K562 (cell line): Measurements from ENCODE around the gene FBRS. TPM values are rescaled to one million over a fixed set of nuclear protein-coding genes. Genes with fewer than 3 reads are reported as not detected.

Experiments used
- HSF4 ChIP-seq: fragments of 250-450 bp; sonication (Bioruptor Pico); IDR thresholded peaks from 2 replicates; pipeline ENCODE4 v2.1.2; 2022; ENCODE audit warnings: mild to moderate bottlenecking, moderate library complexity, borderline replicate concordance
- RBFOX2 ChIP-seq: fragments of 200-400 bp; formaldehyde crosslinking; IDR thresholded peaks from 2 replicates; pipeline ENCODE4 v1.6.1; 2017; ENCODE audit warnings: low read depth, mild to moderate bottlenecking, low read length, moderate library complexity
- ZEB2 ChIP-seq: fragments of 450-650 bp; IDR thresholded peaks from 2 replicates; pipeline ENCODE4 v1.6.1; 2016
- ZFP30 ChIP-seq: fragments of 250-450 bp; sonication (Bioruptor Pico); IDR thresholded peaks from 2 replicates; pipeline ENCODE4 v1.8.0; 2022; ENCODE audit warnings: moderate library complexity, mild to moderate bottlenecking, inconsistent platforms, borderline replicate concordance
- ZNF165 ChIP-seq: fragments of 250-450 bp; sonication (Bioruptor Pico); IDR thresholded peaks from 2 replicates; pipeline ENCODE4 v1.4.0; 2020; ENCODE audit warnings: borderline replicate concordance
- ZNF707 ChIP-seq: fragments of 250-450 bp; sonication (Bioruptor Pico); conservative IDR thresholded peaks from 2 replicates; pipeline ENCODE4 v1.8.0; 2022; ENCODE audit warnings: inconsistent platforms, mild to moderate bottlenecking, moderate library complexity
- polyA plus RNA-seq, 8 experiments: library from polyadenylated mRNA; depleted of rRNA in 4 of 8; stranded (reverse) in 5 of 8; unstranded in 3 of 8; fragments of >200 nt; fragmentation: Nextera tagmentation in 2 of 8; fragmentation: Illumina TruSeq in 1 of 8; extraction: Ambion mirVana in 2 of 8; extraction: Trizol in 1 of 8; gene quantifications; 2 replicates each; pipeline versions ENCODE4 v1.2.1 to v1.2.3, GENCODE V29; 2011 to 2014; ENCODE audit warnings: inconsistent platforms in 1 of 8, missing spikeins in 1 of 8
- total RNA-seq, 7 experiments: library from RNA; depleted of rRNA in 6 of 7; stranded (reverse); fragments of >200 nt in 6 of 7; fragmentation: Illumina TruSeq in 2 of 7; extraction: Trizol in 2 of 7; gene quantifications; 2 replicates each; pipeline versions ENCODE4 v1.2.1 to v1.2.3, GENCODE V29; 2011 to 2021; ENCODE audit warnings: low replicate concordance in 1 of 7
- TF ChIP-seq, protein P1 (sequence below): fragments of 250-450 bp; sonication (Bioruptor Pico); IDR thresholded peaks from 2 replicates; pipeline ENCODE4 v1.5.0; 2021
- TF ChIP-seq, protein P2 (sequence below), 2 experiments: fragments of 450-650 bp; IDR thresholded peaks; 2 replicates each; pipeline ENCODE4 v1.6.1; 2016
- TF ChIP-seq, protein P3 (sequence below): sonication (generic); formaldehyde crosslinking; IDR thresholded peaks from 2 replicates; pipeline ENCODE4 v1.8.1; 2023; ENCODE audit warnings: mild to moderate bottlenecking, missing genetic modification reagents
- TF ChIP-seq, protein P4 (sequence below): sonication (generic); formaldehyde crosslinking; IDR thresholded peaks from 2 replicates; pipeline ENCODE4 v1.8.0; 2022; ENCODE audit warnings: mild to moderate bottlenecking, missing genetic modification reagents
- TF ChIP-seq, protein P5 (sequence below), 2 experiments: IDR thresholded peaks; 2 replicates each; pipeline ENCODE4 v1.6.1; 2012; ENCODE audit warnings: improper control_type of control experiment in 2 of 2, low read depth in 2 of 2, low read length in 2 of 2, borderline replicate concordance in 1 of 2

Gene FBRS
- total and polyA plus RNA-seq, 9 of the 15 experiments (the other 6 are each of a cell fraction or from before 2014, with no cell fraction given), result 0.32 to 59.5 (median 13.1) TPM

DNA sequence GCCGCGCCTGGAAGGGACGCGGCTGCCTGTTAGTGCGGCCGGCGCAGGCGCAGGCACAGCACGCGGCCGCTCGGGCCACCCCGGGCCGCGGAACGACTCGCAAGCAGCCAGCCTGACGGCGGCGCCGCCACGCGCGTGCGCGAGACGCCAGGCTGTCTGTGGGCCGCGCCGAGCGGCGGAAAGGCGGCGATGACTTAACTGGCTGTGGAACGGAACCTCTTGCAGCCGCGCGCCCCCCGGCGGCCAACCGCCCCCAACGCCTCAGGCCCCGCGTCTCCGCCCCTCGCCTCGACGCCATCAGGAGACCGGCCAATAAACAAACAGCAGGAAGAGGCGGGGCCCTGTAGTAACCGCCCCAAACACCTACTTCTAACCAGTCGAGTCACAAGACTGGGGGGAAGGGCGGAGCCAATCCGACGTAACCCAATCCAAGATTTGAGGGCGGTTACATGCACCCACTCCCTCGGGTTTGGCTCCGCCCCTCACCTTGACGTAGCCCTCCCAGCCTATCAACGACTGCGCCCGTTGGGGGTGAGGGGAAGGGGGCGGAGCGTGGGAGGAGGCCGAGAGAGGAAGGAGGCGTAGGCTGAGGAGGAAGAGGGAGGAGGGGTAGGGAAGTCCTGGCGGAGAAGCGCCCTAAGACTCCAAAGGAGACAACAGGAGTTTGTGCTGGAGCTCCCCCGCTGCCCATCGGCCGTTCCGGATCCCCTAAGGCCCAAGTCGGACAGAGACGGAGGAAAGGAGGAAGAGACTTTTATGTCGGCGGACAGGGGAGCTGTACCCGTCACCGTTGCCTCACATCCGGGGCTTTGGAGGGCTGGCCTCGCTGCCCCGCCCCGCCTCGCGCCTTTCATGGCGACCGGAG, at the start of gene FBRS (continued):
- TF ChIP-seq, protein P1, sequence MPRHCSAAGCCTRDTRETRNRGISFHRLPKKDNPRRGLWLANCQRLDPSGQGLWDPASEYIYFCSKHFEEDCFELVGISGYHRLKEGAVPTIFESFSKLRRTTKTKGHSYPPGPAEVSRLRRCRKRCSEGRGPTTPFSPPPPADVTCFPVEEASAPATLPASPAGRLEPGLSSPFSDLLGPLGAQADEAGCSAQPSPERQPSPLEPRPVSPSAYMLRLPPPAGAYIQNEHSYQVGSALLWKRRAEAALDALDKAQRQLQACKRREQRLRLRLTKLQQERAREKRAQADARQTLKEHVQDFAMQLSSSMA (CRISPR knock-in tag), result no peak
- peak; percentile 72 for TF ChIP-seq RBFOX2
- TF ChIP-seq, protein P2, sequence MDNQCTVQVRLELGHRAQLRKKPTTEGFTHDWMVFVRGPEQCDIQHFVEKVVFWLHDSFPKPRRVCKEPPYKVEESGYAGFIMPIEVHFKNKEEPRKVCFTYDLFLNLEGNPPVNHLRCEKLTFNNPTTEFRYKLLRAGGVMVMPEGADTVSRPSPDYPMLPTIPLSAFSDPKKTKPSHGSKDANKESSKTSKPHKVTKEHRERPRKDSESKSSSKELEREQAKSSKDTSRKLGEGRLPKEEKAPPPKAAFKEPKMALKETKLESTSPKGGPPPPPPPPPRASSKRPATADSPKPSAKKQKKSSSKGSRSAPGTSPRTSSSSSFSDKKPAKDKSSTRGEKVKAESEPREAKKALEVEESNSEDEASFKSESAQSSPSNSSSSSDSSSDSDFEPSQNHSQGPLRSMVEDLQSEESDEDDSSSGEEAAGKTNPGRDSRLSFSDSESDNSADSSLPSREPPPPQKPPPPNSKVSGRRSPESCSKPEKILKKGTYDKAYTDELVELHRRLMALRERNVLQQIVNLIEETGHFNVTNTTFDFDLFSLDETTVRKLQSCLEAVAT (IDR thresholded peaks at IDR 0.05), result no peak
- no peak for TF ChIP-seq ZNF165
- no peak for TF ChIP-seq HSF4
- TF ChIP-seq, protein P3, sequence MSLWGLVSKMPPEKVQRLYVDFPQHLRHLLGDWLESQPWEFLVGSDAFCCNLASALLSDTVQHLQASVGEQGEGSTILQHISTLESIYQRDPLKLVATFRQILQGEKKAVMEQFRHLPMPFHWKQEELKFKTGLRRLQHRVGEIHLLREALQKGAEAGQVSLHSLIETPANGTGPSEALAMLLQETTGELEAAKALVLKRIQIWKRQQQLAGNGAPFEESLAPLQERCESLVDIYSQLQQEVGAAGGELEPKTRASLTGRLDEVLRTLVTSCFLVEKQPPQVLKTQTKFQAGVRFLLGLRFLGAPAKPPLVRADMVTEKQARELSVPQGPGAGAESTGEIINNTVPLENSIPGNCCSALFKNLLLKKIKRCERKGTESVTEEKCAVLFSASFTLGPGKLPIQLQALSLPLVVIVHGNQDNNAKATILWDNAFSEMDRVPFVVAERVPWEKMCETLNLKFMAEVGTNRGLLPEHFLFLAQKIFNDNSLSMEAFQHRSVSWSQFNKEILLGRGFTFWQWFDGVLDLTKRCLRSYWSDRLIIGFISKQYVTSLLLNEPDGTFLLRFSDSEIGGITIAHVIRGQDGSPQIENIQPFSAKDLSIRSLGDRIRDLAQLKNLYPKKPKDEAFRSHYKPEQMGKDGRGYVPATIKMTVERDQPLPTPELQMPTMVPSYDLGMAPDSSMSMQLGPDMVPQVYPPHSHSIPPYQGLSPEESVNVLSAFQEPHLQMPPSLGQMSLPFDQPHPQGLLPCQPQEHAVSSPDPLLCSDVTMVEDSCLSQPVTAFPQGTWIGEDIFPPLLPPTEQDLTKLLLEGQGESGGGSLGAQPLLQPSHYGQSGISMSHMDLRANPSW, result no peak; the same call in 1 of the 2 replicates
- no peak for TF ChIP-seq ZFP30 (CRISPR knock-in tag)
- TF ChIP-seq, protein P4, sequence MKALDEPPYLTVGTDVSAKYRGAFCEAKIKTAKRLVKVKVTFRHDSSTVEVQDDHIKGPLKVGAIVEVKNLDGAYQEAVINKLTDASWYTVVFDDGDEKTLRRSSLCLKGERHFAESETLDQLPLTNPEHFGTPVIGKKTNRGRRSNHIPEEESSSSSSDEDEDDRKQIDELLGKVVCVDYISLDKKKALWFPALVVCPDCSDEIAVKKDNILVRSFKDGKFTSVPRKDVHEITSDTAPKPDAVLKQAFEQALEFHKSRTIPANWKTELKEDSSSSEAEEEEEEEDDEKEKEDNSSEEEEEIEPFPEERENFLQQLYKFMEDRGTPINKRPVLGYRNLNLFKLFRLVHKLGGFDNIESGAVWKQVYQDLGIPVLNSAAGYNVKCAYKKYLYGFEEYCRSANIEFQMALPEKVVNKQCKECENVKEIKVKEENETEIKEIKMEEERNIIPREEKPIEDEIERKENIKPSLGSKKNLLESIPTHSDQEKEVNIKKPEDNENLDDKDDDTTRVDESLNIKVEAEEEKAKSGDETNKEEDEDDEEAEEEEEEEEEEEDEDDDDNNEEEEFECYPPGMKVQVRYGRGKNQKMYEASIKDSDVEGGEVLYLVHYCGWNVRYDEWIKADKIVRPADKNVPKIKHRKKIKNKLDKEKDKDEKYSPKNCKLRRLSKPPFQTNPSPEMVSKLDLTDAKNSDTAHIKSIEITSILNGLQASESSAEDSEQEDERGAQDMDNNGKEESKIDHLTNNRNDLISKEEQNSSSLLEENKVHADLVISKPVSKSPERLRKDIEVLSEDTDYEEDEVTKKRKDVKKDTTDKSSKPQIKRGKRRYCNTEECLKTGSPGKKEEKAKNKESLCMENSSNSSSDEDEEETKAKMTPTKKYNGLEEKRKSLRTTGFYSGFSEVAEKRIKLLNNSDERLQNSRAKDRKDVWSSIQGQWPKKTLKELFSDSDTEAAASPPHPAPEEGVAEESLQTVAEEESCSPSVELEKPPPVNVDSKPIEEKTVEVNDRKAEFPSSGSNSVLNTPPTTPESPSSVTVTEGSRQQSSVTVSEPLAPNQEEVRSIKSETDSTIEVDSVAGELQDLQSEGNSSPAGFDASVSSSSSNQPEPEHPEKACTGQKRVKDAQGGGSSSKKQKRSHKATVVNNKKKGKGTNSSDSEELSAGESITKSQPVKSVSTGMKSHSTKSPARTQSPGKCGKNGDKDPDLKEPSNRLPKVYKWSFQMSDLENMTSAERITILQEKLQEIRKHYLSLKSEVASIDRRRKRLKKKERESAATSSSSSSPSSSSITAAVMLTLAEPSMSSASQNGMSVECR (CRISPR knock-in tag), result peak; percentile 76
- no peak for TF ChIP-seq ZNF707 (CRISPR knock-in tag)
- TF ChIP-seq, protein P5, sequence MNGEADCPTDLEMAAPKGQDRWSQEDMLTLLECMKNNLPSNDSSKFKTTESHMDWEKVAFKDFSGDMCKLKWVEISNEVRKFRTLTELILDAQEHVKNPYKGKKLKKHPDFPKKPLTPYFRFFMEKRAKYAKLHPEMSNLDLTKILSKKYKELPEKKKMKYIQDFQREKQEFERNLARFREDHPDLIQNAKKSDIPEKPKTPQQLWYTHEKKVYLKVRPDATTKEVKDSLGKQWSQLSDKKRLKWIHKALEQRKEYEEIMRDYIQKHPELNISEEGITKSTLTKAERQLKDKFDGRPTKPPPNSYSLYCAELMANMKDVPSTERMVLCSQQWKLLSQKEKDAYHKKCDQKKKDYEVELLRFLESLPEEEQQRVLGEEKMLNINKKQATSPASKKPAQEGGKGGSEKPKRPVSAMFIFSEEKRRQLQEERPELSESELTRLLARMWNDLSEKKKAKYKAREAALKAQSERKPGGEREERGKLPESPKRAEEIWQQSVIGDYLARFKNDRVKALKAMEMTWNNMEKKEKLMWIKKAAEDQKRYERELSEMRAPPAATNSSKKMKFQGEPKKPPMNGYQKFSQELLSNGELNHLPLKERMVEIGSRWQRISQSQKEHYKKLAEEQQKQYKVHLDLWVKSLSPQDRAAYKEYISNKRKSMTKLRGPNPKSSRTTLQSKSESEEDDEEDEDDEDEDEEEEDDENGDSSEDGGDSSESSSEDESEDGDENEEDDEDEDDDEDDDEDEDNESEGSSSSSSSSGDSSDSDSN (IDR thresholded peaks at IDR 0.05; ENCODE audit: borderline replicate concordance in 1 of 2, low read depth in 2 of 2, low read length in 2 of 2), result no peak
- TF ChIP-seq ZEB2, result no peak
